ENCODE results near the gene HEXD.

The HEXD gene

DNA sequence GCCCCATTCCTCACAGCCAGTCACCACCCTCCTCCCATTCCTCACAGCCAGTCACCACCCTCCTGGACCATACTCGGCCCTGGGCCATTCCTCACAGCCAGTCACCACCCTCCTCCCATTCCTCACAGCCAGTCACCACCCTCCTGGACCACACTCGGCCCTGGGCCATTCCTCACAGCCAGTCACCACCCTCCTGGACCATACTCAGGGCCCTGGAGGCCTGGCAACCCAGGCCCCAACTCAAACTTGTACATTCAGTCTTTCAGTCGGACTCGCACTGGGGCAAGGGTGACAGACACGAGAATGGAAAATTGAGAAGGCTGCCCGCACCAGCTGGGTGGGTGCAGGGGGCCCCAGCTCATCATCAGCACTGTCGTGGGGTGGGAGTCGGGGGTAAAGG lies 71.0 kb downstream of the HEXD start (continued):
- TF ChIP-seq ZNF518A (tag by site-specific recombination; conservative IDR thresholded peaks at IDR 0.05; ENCODE audit: low read depth) (no peak), HOXD13 (CRISPR knock-in tag; IDR thresholded peaks at IDR 0.05; ENCODE audit: borderline replicate concordance) (no peak), ZNF23 (tag by site-specific recombination; IDR thresholded peaks at IDR 0.05; ENCODE audit: borderline replicate concordance) (no peak), ZNF19 (tag by site-specific recombination; IDR thresholded peaks at IDR 0.05; ENCODE audit: low read depth) (no peak), ZNF350 (tag by site-specific recombination; IDR thresholded peaks at IDR 0.05) (no peak), ZNF341 (tag by site-specific recombination; IDR thresholded peaks at IDR 0.05; ENCODE audit: low read depth) (peak; percentile 92), SP2 (tag by site-specific recombination; IDR thresholded peaks at IDR 0.05) (0 out of 2 replicates have a peak, but pooled peaks have one; percentile 23), PBX3 (CRISPR knock-in tag; IDR thresholded peaks at IDR 0.05) (no peak), ZNF114 (tag by site-specific recombination; IDR thresholded peaks at IDR 0.05) (no peak), ZNF580 (tag by site-specific recombination; IDR thresholded peaks at IDR 0.05) (no peak), ZNF221 (tag by site-specific recombination; IDR thresholded peaks at IDR 0.05; ENCODE audit: borderline replicate concordance) (no peak), ZNF654 (tag by site-specific recombination; IDR thresholded peaks at IDR 0.05; ENCODE audit: low read depth) (no peak), ZNF600 (tag by site-specific recombination; IDR thresholded peaks at IDR 0.05) (no peak)
- TF ChIP-seq, protein P1, sequence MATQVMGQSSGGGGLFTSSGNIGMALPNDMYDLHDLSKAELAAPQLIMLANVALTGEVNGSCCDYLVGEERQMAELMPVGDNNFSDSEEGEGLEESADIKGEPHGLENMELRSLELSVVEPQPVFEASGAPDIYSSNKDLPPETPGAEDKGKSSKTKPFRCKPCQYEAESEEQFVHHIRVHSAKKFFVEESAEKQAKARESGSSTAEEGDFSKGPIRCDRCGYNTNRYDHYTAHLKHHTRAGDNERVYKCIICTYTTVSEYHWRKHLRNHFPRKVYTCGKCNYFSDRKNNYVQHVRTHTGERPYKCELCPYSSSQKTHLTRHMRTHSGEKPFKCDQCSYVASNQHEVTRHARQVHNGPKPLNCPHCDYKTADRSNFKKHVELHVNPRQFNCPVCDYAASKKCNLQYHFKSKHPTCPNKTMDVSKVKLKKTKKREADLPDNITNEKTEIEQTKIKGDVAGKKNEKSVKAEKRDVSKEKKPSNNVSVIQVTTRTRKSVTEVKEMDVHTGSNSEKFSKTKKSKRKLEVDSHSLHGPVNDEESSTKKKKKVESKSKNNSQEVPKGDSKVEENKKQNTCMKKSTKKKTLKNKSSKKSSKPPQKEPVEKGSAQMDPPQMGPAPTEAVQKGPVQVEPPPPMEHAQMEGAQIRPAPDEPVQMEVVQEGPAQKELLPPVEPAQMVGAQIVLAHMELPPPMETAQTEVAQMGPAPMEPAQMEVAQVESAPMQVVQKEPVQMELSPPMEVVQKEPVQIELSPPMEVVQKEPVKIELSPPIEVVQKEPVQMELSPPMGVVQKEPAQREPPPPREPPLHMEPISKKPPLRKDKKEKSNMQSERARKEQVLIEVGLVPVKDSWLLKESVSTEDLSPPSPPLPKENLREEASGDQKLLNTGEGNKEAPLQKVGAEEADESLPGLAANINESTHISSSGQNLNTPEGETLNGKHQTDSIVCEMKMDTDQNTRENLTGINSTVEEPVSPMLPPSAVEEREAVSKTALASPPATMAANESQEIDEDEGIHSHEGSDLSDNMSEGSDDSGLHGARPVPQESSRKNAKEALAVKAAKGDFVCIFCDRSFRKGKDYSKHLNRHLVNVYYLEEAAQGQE (tag by site-specific recombination; IDR thresholded peaks at IDR 0.05): no peak

GRCh38 chr17:82489851-82490511 lies 71.8 kb downstream of the HEXD start:
- Histone ChIP-seq H3K36me3 (ENCODE audit: control insufficient read depth in 2 of 2, insufficient read depth in 1 of 2, low read length in 2 of 2) (peaks cover 18 to 43% of the 10 kb centered on the region in 2 experiments), H3K4me1 (ENCODE audit: control insufficient read depth, insufficient read depth, low read length) (0 out of 2 replicates have a peak, but pooled peaks cover 2% of the 10 kb centered on the region), H3K27ac (ENCODE audit: extremely low read depth, low read depth, low read length) (no peak overlapping the region), H3K9me3 (ENCODE audit: control insufficient read depth, insufficient read depth, low read depth, low read length) (no peaks in the 10 kb centered on the region), H3K4me3 (ENCODE audit: low read depth, low read length) (no peak overlapping the region)
- ChIA-PET POLR2A (no interaction called here), CTCF (interaction anchor here (0.6 to 0.7 kb wide), 2 partner anchors 33 to 63 kb away, joined by 3 read pairs; no protein-coding TSS in a partner anchor)
- TF ChIP-seq, protein P2, sequence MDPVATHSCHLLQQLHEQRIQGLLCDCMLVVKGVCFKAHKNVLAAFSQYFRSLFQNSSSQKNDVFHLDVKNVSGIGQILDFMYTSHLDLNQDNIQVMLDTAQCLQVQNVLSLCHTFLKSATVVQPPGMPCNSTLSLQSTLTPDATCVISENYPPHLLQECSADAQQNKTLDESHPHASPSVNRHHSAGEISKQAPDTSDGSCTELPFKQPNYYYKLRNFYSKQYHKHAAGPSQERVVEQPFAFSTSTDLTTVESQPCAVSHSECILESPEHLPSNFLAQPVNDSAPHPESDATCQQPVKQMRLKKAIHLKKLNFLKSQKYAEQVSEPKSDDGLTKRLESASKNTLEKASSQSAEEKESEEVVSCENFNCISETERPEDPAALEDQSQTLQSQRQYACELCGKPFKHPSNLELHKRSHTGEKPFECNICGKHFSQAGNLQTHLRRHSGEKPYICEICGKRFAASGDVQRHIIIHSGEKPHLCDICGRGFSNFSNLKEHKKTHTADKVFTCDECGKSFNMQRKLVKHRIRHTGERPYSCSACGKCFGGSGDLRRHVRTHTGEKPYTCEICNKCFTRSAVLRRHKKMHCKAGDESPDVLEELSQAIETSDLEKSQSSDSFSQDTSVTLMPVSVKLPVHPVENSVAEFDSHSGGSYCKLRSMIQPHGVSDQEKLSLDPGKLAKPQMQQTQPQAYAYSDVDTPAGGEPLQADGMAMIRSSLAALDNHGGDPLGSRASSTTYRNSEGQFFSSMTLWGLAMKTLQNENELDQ (tag by site-specific recombination; IDR thresholded peaks at IDR 0.05; ENCODE audit: low read depth): no peak
- no peak for TF ChIP-seq ZNF645 (tag by site-specific recombination; IDR thresholded peaks at IDR 0.05)
- TF ChIP-seq ZNF549 (tag by site-specific recombination; IDR thresholded peaks at IDR 0.05): no peak
- TF ChIP-seq ZNF404 (tag by site-specific recombination; IDR thresholded peaks at IDR 0.05): no peak
- no peak for TF ChIP-seq ZNF138 (tag by site-specific recombination; IDR thresholded peaks at IDR 0.05; ENCODE audit: borderline replicate concordance)
- TF ChIP-seq ZNF114 (tag by site-specific recombination; IDR thresholded peaks at IDR 0.05): no peak
